Subcutaneous adipose tissue (tissue), 4 donors: ENCODE data around the gene ARPIN. TPM values are rescaled to one million over a fixed set of nuclear protein-coding genes. Genes with fewer than 3 reads are reported as not detected.

Experiments
- total RNA-seq, 4 donors: library from RNA; depleted of rRNA; stranded (reverse); fragments of >200 nt; gene quantifications; one replicate each; pipeline ENCODE4 v1.1.0, GENCODE V29; 2016
- TF ChIP-seq, protein P1 (sequence below): fragments of 450-650 bp; IDR thresholded peaks from one replicate; pipeline ENCODE4 v1.5.1; 2016; ENCODE audit warnings: low read depth, mild to moderate bottlenecking, control low read depth, antibody characterized with exemption, moderate library complexity

Gene ARPIN
- total RNA-seq, 4 donors from 2014 or later: 11.3 to 39.7 (median 20.1) TPM

- TF ChIP-seq, protein P1, sequence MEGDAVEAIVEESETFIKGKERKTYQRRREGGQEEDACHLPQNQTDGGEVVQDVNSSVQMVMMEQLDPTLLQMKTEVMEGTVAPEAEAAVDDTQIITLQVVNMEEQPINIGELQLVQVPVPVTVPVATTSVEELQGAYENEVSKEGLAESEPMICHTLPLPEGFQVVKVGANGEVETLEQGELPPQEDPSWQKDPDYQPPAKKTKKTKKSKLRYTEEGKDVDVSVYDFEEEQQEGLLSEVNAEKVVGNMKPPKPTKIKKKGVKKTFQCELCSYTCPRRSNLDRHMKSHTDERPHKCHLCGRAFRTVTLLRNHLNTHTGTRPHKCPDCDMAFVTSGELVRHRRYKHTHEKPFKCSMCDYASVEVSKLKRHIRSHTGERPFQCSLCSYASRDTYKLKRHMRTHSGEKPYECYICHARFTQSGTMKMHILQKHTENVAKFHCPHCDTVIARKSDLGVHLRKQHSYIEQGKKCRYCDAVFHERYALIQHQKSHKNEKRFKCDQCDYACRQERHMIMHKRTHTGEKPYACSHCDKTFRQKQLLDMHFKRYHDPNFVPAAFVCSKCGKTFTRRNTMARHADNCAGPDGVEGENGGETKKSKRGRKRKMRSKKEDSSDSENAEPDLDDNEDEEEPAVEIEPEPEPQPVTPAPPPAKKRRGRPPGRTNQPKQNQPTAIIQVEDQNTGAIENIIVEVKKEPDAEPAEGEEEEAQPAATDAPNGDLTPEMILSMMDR: no peak
Measured at GRCh38 chr15:89880727-89881126, 32.0 kb downstream of the ARPIN start.

DNA sequence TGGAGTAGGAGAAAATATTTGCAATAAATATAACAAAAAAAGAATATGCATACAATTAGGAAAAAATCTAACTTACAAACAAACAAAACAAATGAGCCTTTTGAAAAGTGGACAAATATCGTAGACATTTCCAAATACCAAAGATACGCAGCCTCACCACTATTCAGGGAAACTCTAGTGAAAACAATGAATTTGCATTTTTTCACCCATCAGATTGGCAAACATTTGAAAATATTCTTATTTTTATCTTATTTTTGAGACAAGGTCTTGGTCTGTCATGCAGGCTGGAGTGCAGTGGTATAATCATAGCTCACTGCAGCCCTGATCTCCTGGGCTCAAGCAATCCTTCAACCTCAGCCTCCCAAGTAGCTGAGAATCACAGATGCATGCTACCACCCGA is 34.4 kb downstream of the ARPIN start:
- TF ChIP-seq, protein P1: no peak

GRCh38 chr15:89877083-89877425 is 35.7 kb downstream of the ARPIN start:
- TF ChIP-seq, protein P1: no peak

DNA sequence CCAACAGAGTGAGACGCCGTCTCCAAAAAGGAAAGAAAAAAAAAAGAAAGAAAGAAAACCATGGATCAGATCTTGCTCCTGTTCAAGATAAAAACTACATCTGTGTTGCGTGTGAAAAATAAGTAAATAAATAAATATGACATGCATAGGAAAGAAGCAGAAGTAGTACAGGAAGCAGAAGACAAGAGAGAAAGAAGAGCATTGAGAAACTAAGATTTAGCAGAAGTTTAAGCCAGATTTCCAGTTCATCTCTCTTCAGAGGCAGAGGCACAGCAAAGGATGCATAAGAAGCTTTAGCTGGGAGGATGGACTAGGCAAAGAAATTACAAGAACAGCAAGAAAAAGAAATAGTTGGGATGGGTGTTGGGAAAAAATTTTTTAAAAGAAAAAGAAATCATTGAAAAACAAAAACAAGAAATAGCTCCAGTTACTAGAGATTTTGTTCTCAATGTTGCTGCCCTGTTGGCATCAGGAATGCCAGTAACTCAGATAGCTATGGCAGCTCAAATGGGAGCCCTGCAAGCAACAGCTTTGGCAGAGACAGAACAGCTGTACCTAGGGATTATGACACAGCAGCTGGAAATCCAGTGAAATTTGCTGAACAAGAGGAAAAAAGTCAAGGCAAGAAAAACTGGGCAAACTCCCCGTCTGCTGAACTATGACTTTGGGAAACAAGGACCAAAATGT is 36.2 kb downstream of the ARPIN start:
- TF ChIP-seq, protein P1: no peak

- TF ChIP-seq, protein P1: no peak
Measured at GRCh38 chr15:89875741-89876140, 37.0 kb downstream of the ARPIN start.

DNA sequence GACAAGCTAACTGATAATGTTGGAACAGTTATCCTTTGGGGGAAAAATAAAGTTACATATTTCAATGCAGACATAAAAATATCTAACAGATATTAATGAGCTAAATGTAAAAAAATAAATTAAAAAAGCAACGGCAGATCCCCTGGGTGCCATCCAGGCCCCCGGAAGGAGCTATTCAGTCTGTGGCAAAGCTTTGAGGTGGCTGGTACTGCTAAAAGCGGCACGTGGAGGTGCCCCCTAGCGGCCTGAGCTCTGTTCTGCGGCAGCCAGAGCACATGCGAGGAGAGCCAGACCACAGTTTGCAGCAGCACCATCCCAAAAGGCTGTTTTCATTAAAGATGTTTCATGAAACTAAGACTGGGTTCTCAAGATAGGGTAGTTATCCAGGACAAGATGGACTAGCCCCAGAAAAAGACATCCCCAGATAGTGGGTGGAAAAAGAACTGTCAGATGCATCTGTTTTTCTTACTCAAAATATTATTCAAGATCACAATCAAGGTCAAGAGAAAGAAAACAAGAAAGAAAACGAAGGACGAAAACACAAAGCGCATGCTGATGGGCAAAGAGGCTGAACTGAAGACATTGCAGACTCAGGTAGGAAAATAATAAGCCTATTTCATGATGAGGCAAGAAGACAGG is 37.7 kb downstream of the ARPIN start:
- TF ChIP-seq, protein P1: no peak

GRCh38 chr15:89870688-89871288 is 42.0 kb downstream of the ARPIN start:
- TF ChIP-seq, protein P1: no peak
